AG04450 (cell line): ENCODE results near the gene TSPAN4. TPM values are rescaled to one million over a fixed set of nuclear protein-coding genes. Genes with fewer than 3 reads are reported as not detected.

Experiments
- CTCF ChIA-PET: fragments of 300-600, 350-600 bp; formaldehyde crosslinking; extraction: SDS; loops from one replicate; lab custom pipeline; 2022; ENCODE audit warnings: antibody characterized with exemption, inconsistent platforms; lab: Charles Lee
- POLR2A ChIA-PET: fragments of 350-600 bp; formaldehyde crosslinking; extraction: SDS; loops from one replicate; lab custom pipeline; 2021; ENCODE audit warnings: antibody characterized with exemption, inconsistent platforms; lab: Yijun Ruan, JAX
- DNase-seq: peaks from one replicate; pipeline ENCODE4 v3.0.0-alpha.2; 2011; ENCODE audit warnings: low read depth, low spot score
- H3K27ac ChIP-seq: one replicate; pipeline ENCODE4 v1.5.1; 2012; ENCODE audit warnings: low read depth, low read length, control low read depth
- H3K27me3 ChIP-seq: one replicate; pipeline ENCODE4 v1.6.0; 2012; ENCODE audit warnings: low read length; ENCODE audit not compliant: control insufficient read depth, insufficient read depth
- H3K4me3 ChIP-seq: 2 replicates; pipeline ENCODE4 v1.5.1; 2011; ENCODE audit warnings: mild to moderate bottlenecking, low read depth, low read length, control low read depth
- H3K9me3 ChIP-seq: 2 replicates; pipeline ENCODE4 v1.5.1; 2012; ENCODE audit warnings: low read length; ENCODE audit not compliant: control insufficient read depth, insufficient read depth
- CTCF ChIP-seq: IDR thresholded peaks from 2 replicates; pipeline ENCODE4 v1.5.1; 2011; ENCODE audit warnings: low read depth, low read length, control low read depth, inconsistent platforms
- polyA plus RNA-seq: library from polyadenylated mRNA; depleted of rRNA; stranded (reverse); fragments of >200 nt; gene quantifications from 2 replicates; pipeline ENCODE4 v1.2.3, GENCODE V29; 2011

TSPAN4 gene
- polyA plus RNA-seq, 1 experiment: 92.6 TPM

GRCh38 chr11:858762-859339 lies 16.2 kb downstream of the TSPAN4 start:
- DNase-seq: no peak
- TF ChIP-seq CTCF: no peak
- no peaks in the 10 kb centered on the region for H3K27me3 ChIP-seq
- ChIA-PET POLR2A (interaction anchor here (0.6 to 2.3 kb wide), 3 partner anchors 11 to 40 kb away, joined by 4 to 8 read pairs (median 6); partner anchors contain the start of gene PNPLA2), CTCF (no interaction called here)
- H3K9me3 ChIP-seq: no peaks in the 10 kb centered on the region; the same call in 1 of the 2 replicates
- H3K4me3 ChIP-seq: no peak overlapping the region
- H3K27ac ChIP-seq: no peak overlapping the region

- Histone ChIP-seq H3K27me3 (no peaks in the 10 kb centered on the region), H3K27ac (peak overlapping the region; percentile 31), H3K4me3 (peak overlapping the region; percentile 47), H3K9me3 (no peaks in the 10 kb centered on the region; the same call in 1 of the 2 replicates)
- ChIA-PET CTCF (interaction anchor here (1.2 kb wide), 1 partner anchor 11 kb away, joined by 4 read pairs; no protein-coding TSS in a partner anchor), POLR2A (interaction anchor here (0.6 to 2.3 kb wide), 6 partner anchors 12 to 40 kb away, joined by 4 to 15 read pairs (median 6); partner anchors contain the start of gene PNPLA2)
- TF ChIP-seq CTCF: no peak
- DNase-seq: peak; percentile 75
Measured at GRCh38 chr11:859394-860131, 16.9 kb downstream of the TSPAN4 start.

DNA sequence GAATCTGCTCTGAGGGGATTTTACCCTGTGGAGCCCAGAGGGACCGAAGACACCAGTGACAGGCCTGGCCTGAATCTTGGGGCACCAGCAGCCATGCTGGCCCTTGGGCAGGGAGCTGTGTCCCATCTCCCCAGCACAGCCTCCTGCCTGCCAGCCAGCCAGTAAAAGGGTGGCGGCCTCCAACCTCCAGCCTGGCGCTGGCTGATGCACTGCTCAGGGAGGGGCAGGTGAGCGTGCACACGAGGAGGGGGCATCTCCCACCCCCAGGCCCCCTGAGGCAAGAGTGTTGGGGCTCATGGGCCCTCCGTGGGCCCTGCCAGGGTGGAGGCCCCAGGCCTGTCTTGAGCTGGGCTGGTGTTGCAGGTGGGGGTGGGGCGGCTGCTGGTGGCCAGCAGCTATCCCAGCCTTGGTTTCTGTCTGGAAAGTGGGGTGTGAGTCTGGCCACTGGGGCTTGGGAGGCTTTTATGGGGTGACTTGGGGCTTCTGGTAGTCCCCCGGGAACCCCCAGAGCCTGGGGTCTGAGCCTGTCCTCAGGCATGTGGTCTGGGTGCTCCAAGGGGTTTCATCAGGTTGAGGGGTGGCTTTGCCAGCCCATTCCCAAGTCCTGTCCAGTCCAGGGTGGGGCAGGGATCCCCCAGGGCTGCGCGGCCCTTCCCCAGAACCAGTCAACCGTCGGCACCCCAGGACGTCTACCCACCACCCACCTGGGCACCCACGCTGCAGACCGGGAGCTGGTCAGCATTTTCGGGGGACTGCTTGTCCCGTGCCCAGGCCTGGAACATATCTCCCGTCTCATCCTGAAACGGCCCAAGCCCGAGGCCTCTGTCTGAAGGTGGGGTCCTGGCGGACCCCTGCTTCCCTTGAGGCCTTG lies 17.8 kb downstream of the TSPAN4 start:
- Histone ChIP-seq H3K27ac (peak overlapping the region; percentile 31), H3K4me3 (no peak overlapping the region), H3K9me3 (no peaks in the 10 kb centered on the region; the same call in 1 of the 2 replicates), H3K27me3 (no peaks in the 10 kb centered on the region)
- TF ChIP-seq CTCF: no peak
- DNase-seq: no peak
- POLR2A ChIA-PET: interaction anchor here (0.8 to 2.3 kb wide), 5 partner anchors 12 to 41 kb away, joined by 4 to 15 read pairs (median 6); partner anchors contain the start of gene PNPLA2
- CTCF ChIA-PET: interaction anchor here (1.2 to 1.5 kb wide), 2 partner anchors 12 to 13 kb away, joined by 4 to 8 read pairs; no protein-coding TSS in a partner anchor

DNA sequence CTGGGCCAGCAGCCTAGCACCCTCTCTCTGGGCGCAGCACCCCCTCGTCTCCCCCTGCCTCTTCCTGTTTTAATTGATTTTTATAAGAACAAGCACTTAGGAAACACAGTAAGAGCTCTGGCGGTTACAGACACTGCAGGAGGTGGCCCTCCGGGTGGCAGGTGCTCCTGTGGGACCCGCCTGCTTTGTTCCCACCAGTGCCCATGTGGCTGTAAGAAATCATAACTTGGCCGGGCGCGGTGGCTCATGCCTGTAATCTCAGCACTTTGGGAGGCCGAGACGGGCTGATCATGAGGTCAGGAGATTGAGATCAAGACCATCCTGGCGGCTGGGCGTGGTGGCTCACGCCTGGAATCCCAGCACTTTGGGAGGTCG lies 18.4 kb downstream of the TSPAN4 start:
- DNase-seq: no peak
- Histone ChIP-seq H3K4me3 (no peak overlapping the region), H3K9me3 (no peaks in the 10 kb centered on the region; the same call in 1 of the 2 replicates), H3K27me3 (no peaks in the 10 kb centered on the region), H3K27ac (no peak overlapping the region)
- ChIA-PET CTCF (interaction anchor here (1.5 kb wide), 1 partner anchor 14 kb away, joined by 8 read pairs; no protein-coding TSS in a partner anchor), POLR2A (no interaction called here)
- no peak for TF ChIP-seq CTCF
